Measurements from ENCODE around the gene PLCXD3. TPM values are rescaled to one million over a fixed set of nuclear protein-coding genes. Genes with fewer than 3 reads are reported as not detected.

Gene PLCXD3
- total RNA-seq, 4 donors from 2014 or later: 0.62 to 5.1 (median 2.3) TPM

- Histone ChIP-seq H3K27ac (no peak overlapping the region), H3K9me3 (peaks cover 0 to 18% (median 0%) of the 10 kb centered on the region in 3 donors), H3K36me3 (no peaks in the 10 kb centered on the region), H3K4me1 (no peaks in the 10 kb centered on the region), H3K4me3 (no peak overlapping the region), H3K27me3 (no peaks in the 10 kb centered on the region)
- 60 to 64% methylated on average over 2 of the region's 2 CpGs for WGBS, 2 donors (ENCODE audit: low coverage in 1 of 2)
- no peak for ATAC-seq
- TF ChIP-seq CTCF (IDR thresholded peaks at IDR 0.05) (no peak), POLR2A (IDR thresholded peaks at IDR 0.05) (no peak), EP300 (IDR thresholded peaks at IDR 0.05) (no peak), POLR2AphosphoS5 (IDR thresholded peaks at IDR 0.05) (no peak)
These were observed 29.1 kb upstream of the PLCXD3 start for GRCh38 chr5:41539454-41539853.

- H3K4me3 ChIP-seq: no peak overlapping the region
- no peaks in the 10 kb centered on the region for H3K36me3 ChIP-seq
- no peaks in the 10 kb centered on the region for H3K4me1 ChIP-seq
- no peak overlapping the region for H3K27ac ChIP-seq
- ATAC-seq: no peak
- 72 to 92% methylated on average over 3 of the region's 4 CpGs for WGBS, 2 donors (ENCODE audit: low coverage in 1 of 2)
- H3K9me3 ChIP-seq: peaks cover 0 to 18% (median 0%) of the 10 kb centered on the region in 3 donors
- TF ChIP-seq POLR2A (IDR thresholded peaks at IDR 0.05) (no peak), POLR2AphosphoS5 (IDR thresholded peaks at IDR 0.05) (no peak), EP300 (IDR thresholded peaks at IDR 0.05) (no peak), CTCF (IDR thresholded peaks at IDR 0.05) (no peak)
- no peaks in the 10 kb centered on the region for H3K27me3 ChIP-seq
These were observed 27.2 kb upstream of the PLCXD3 start for GRCh38 chr5:41537581-41537980.

- Histone ChIP-seq H3K27me3 (no peaks in the 10 kb centered on the region), H3K36me3 (no peaks in the 10 kb centered on the region), H3K9me3 (peaks cover 0 to 15% (median 0%) of the 10 kb centered on the region in 3 donors), H3K4me3 (no peak overlapping the region), H3K4me1 (no peaks in the 10 kb centered on the region), H3K27ac (no peak overlapping the region)
- ATAC-seq: no peak
- TF ChIP-seq POLR2AphosphoS5 (IDR thresholded peaks at IDR 0.05) (no peak), EP300 (IDR thresholded peaks at IDR 0.05) (no peak), CTCF (IDR thresholded peaks at IDR 0.05) (no peak), POLR2A (IDR thresholded peaks at IDR 0.05) (no peak)
- 78 to 81% methylated on average over 1 of the region's 1 CpG for WGBS, 2 donors (ENCODE audit: low coverage in 1 of 2)
These were observed 22.1 kb upstream of the PLCXD3 start for GRCh38 chr5:41532485-41532884.

GRCh38 chr5:41527201-41527779 is 16.9 kb upstream of the PLCXD3 start:
- Histone ChIP-seq H3K9me3 (peaks cover 0 to 15% (median 0%) of the 10 kb centered on the region in 3 donors), H3K4me3 (no peak overlapping the region), H3K27ac (no peak overlapping the region), H3K4me1 (no peaks in the 10 kb centered on the region), H3K27me3 (no peaks in the 10 kb centered on the region), H3K36me3 (no peaks in the 10 kb centered on the region)
- ATAC-seq: no peak
- WGBS, 2 donors (ENCODE audit: low coverage in 1 of 2): 33 to 35% methylated on average over 1 to 4 of the region's 5 CpGs
- TF ChIP-seq POLR2AphosphoS5 (IDR thresholded peaks at IDR 0.05) (no peak), CTCF (IDR thresholded peaks at IDR 0.05) (no peak), POLR2A (IDR thresholded peaks at IDR 0.05) (no peak), EP300 (IDR thresholded peaks at IDR 0.05) (no peak)

- Histone ChIP-seq H3K27me3 (no peaks in the 10 kb centered on the region), H3K27ac (no peak overlapping the region), H3K36me3 (no peaks in the 10 kb centered on the region), H3K4me1 (no peaks in the 10 kb centered on the region), H3K9me3 (peaks cover 0 to 15% (median 0%) of the 10 kb centered on the region in 3 donors), H3K4me3 (no peak overlapping the region)
- WGBS, 2 donors (ENCODE audit: low coverage in 1 of 2): 55 to 56% methylated on average over 3 to 4 of the region's 4 CpGs
- ATAC-seq: no peak
- TF ChIP-seq POLR2AphosphoS5 (IDR thresholded peaks at IDR 0.05) (no peak), EP300 (IDR thresholded peaks at IDR 0.05) (no peak), POLR2A (IDR thresholded peaks at IDR 0.05) (no peak), CTCF (IDR thresholded peaks at IDR 0.05) (no peak)
These were observed 16.3 kb upstream of the PLCXD3 start for GRCh38 chr5:41526699-41527098.

All from gastroesophageal sphincter (tissue), 4 donors.